Measurements from ENCODE around the gene MYL1.

DNA sequence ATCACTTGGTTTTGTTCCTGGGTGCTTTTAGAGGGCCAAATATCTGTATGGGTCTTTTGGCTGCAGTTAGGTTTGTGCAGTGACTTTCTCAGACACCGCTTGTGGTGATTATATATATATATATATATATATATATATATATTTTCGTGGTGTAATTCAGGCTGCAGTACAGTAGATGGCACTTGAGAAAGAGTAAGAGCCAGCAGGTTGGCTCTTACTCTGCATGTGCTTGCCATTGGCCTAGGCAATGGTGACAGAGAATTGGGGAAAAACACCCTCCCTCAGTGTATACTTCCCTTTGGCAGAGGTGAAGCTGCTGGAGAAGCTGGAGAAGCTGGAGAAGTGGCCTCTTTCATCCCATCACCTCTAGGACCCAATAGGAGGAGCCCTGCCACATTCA lies 22.2 kb upstream of the MYL1 start:
- TF ChIP-seq, protein P1, sequence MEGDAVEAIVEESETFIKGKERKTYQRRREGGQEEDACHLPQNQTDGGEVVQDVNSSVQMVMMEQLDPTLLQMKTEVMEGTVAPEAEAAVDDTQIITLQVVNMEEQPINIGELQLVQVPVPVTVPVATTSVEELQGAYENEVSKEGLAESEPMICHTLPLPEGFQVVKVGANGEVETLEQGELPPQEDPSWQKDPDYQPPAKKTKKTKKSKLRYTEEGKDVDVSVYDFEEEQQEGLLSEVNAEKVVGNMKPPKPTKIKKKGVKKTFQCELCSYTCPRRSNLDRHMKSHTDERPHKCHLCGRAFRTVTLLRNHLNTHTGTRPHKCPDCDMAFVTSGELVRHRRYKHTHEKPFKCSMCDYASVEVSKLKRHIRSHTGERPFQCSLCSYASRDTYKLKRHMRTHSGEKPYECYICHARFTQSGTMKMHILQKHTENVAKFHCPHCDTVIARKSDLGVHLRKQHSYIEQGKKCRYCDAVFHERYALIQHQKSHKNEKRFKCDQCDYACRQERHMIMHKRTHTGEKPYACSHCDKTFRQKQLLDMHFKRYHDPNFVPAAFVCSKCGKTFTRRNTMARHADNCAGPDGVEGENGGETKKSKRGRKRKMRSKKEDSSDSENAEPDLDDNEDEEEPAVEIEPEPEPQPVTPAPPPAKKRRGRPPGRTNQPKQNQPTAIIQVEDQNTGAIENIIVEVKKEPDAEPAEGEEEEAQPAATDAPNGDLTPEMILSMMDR (IDR thresholded peaks at IDR 0.05; ENCODE audit: low read depth, low read length, poor library complexity, severe bottlenecking) = no peak
- TF ChIP-seq EZH2phosphoT487 (IDR thresholded peaks at IDR 0.05; ENCODE audit: borderline replicate concordance, low read length) = no peak
